ENCODE results near the gene VWA5B1. TPM values are rescaled to one million over a fixed set of nuclear protein-coding genes. Genes with fewer than 3 reads are reported as not detected.

Gene VWA5B1
- total RNA-seq, 1 donor: not detected

- no peak overlapping the region for H3K4me3 ChIP-seq (ENCODE audit: low read depth, low read length)
- DNase-seq (ENCODE audit: low read depth): no peak
- no peak for TF ChIP-seq CTCF (IDR thresholded peaks at IDR 0.05; ENCODE audit: insufficient read depth, low read length)
Observed at GRCh38 chr1:20370698-20371097, 80.0 kb downstream of the VWA5B1 start.

GRCh38 chr1:20371411-20371810 lies 80.7 kb downstream of the VWA5B1 start:
- DNase-seq (ENCODE audit: low read depth): peak; percentile 33
- TF ChIP-seq CTCF (IDR thresholded peaks at IDR 0.05; ENCODE audit: insufficient read depth, low read length): no peak
- H3K4me3 ChIP-seq (ENCODE audit: low read depth, low read length): no peak overlapping the region

- no peak for TF ChIP-seq CTCF (IDR thresholded peaks at IDR 0.05; ENCODE audit: insufficient read depth, low read length)
- H3K4me3 ChIP-seq (ENCODE audit: low read depth, low read length): no peak overlapping the region
- DNase-seq (ENCODE audit: low read depth): no peak
Observed at GRCh38 chr1:20371883-20372282, 81.2 kb downstream of the VWA5B1 start.

- no peak for TF ChIP-seq CTCF (IDR thresholded peaks at IDR 0.05; ENCODE audit: insufficient read depth, low read length)
- DNase-seq (ENCODE audit: low read depth): no peak
- H3K4me3 ChIP-seq (ENCODE audit: low read depth, low read length): no peak overlapping the region
Observed at GRCh38 chr1:20372676-20373075, 82.0 kb downstream of the VWA5B1 start.

- TF ChIP-seq CTCF (IDR thresholded peaks at IDR 0.05; ENCODE audit: insufficient read depth, low read length): no peak
- no peak for DNase-seq (ENCODE audit: low read depth)
- H3K4me3 ChIP-seq (ENCODE audit: low read depth, low read length): no peak overlapping the region
Observed at GRCh38 chr1:20373286-20373685, 82.6 kb downstream of the VWA5B1 start.

- DNase-seq (ENCODE audit: low read depth): no peak
- TF ChIP-seq CTCF (IDR thresholded peaks at IDR 0.05; ENCODE audit: insufficient read depth, low read length): no peak
- no peak overlapping the region for H3K4me3 ChIP-seq (ENCODE audit: low read depth, low read length)
Observed at GRCh38 chr1:20373764-20374163, 83.1 kb downstream of the VWA5B1 start.

- peak; percentile 30 for DNase-seq (ENCODE audit: low read depth)
- no peak overlapping the region for H3K4me3 ChIP-seq (ENCODE audit: low read depth, low read length)
- no peak for TF ChIP-seq CTCF (IDR thresholded peaks at IDR 0.05; ENCODE audit: insufficient read depth, low read length)
Observed at GRCh38 chr1:20375563-20375962, 84.9 kb downstream of the VWA5B1 start.

All from fibroblast of the aortic adventitia (primary cell).